HepG2 (cell line): ENCODE measurements around the gene AKR1C4.

Source experiments
- MYC ChIP-seq: sonication (generic); formaldehyde crosslinking; IDR thresholded peaks from 2 replicates; pipeline ENCODE4 v1.9.0; 2021; ENCODE audit warnings: missing genetic modification reagents, borderline replicate concordance
- POLR2A ChIP-seq, 2 experiments: IDR thresholded peaks; 2 replicates each; pipeline ENCODE4 v1.6.1; 2011; ENCODE audit warnings: low read depth in 2 of 2, low read length in 2 of 2, mild to moderate bottlenecking in 1 of 2, moderate library complexity in 1 of 2; ENCODE audit not compliant: insufficient read depth in 1 of 2
- ZBTB43 ChIP-seq: sonication (generic); formaldehyde crosslinking; conservative IDR thresholded peaks from 2 replicates; pipeline ENCODE4 v1.4.0; 2020; ENCODE audit warnings: missing genetic modification reagents
- ZNF674 ChIP-seq: sonication (generic); formaldehyde crosslinking; IDR thresholded peaks from 2 replicates; pipeline ENCODE4 v1.5.0; 2020; ENCODE audit warnings: low read depth, mild to moderate bottlenecking, missing genetic modification reagents
- TF ChIP-seq, protein P1 (sequence below): IDR thresholded peaks from 2 replicates; pipeline ENCODE4 v1.6.1; 2018; ENCODE audit warnings: missing genetic modification reagents, mild to moderate bottlenecking, missing compliant biosample characterization

DNA sequence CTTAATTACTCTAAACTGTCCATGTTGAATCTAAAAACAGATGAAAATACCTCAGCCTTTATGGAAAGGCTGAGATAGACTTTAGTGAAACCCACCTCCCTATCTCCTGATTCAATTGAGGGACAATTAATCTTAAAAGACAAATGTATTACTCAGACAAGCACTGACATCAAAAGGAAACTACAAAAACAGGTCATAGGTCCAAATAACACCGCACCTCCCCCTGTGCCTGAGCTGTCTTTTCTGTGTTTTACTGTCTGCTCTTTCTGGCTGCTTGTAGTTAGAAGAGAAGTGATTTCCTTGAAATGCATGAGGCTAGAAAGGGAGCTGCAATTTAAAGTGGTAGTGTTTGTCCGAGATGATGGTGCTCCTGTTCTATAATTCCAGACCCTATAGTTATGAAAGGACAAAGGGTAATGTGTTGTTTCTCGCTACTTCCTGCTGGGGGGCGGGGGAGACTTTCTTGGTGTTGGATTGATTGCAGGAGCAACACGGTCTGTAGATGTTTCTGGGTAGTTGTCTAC is 27.7 kb upstream of the AKR1C4 start:
- no peak for TF ChIP-seq ZNF674 (CRISPR knock-in tag)
- no peak for TF ChIP-seq MYC (CRISPR knock-in tag)
- TF ChIP-seq POLR2A (IDR thresholded peaks at IDR 0.05; ENCODE audit: insufficient read depth in 1 of 2, low read depth in 2 of 2, low read length in 2 of 2): no peak
- TF ChIP-seq, protein P1, sequence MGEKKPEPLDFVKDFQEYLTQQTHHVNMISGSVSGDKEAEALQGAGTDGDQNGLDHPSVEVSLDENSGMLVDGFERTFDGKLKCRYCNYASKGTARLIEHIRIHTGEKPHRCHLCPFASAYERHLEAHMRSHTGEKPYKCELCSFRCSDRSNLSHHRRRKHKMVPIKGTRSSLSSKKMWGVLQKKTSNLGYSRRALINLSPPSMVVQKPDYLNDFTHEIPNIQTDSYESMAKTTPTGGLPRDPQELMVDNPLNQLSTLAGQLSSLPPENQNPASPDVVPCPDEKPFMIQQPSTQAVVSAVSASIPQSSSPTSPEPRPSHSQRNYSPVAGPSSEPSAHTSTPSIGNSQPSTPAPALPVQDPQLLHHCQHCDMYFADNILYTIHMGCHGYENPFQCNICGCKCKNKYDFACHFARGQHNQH (CRISPR knock-in tag): no peak
- no peak for TF ChIP-seq ZBTB43
